Measurements from ENCODE around the gene SUFU. TPM values are rescaled to one million over a fixed set of nuclear protein-coding genes. Genes with fewer than 3 reads are reported as not detected.

Gene SUFU
- total and polyA plus RNA-seq, 2 donors (not counting 1 experiment from before 2014, with no cell fraction given), result 4.8 to 13.3 TPM

DNA sequence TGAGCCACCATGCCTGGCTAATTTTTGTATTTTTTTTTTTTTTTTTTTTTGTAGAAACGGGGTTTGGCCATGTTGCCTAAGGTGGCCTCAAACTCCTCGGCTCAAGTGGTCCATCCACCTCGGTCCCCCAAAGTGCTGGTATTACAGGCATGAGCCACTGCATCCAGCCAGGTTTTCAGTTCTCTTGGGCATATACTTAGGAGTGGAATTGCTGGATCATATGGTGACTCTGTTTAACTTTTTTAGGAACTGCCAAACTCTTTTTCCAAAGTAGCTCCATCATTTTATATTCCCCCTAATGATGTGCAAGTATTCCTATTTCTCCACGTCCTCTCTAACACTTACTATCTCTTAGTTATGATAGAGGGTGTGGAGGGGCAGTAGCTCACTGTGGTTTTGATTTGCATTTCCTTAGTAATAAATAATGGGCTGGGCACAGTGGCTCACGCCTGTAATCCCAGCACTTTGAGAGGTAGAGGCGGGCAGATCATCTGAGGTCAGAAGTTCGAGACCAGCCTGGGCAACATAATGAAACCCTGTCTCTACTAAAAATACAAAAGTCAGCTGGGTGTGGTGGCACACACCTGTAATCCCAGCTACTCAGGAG lies 41.6 kb downstream of the SUFU start:
- peaks cover 0 to 4% of the 10 kb centered on the region in 2 experiments for H3K36me3 ChIP-seq (replicated peaks in 1 of 2; ENCODE audit: control extremely low read depth in 1 of 2, control insufficient read depth in 1 of 2, extremely low read depth in 1 of 2, insufficient read depth in 2 of 2, low read length in 1 of 2)
- TF ChIP-seq EZH2 (IDR thresholded peaks at IDR 0.05; ENCODE audit: borderline replicate concordance, insufficient read depth, low read depth, low read length, poor library complexity, severe bottlenecking), result no peak
- CTCF ChIA-PET, result interaction anchor here (0.6 kb wide), 1 partner anchor 814 kb away, joined by 3 read pairs; no protein-coding TSS in a partner anchor
- no peak overlapping the region for H2AFZ ChIP-seq (ENCODE audit: insufficient read depth, low read depth, low read length, poor library complexity, severe bottlenecking)
- H3K4me3 ChIP-seq (ENCODE audit: control extremely low read depth in 1 of 5, extremely low read depth in 1 of 5, insufficient read depth in 1 of 5, low read depth in 2 of 5, low read length in 4 of 5), result no peak overlapping the region
- no peaks in the 10 kb centered on the region for H3K27me3 ChIP-seq (replicated peaks in 1 of 4; ENCODE audit: control extremely low read depth in 1 of 4, control insufficient read depth in 3 of 4, insufficient read depth in 4 of 4, low read length in 3 of 4)
- POLR2A ChIA-PET, result no interaction called here
- DNase-seq (no peak), ATAC-seq (ENCODE audit: low read depth) (no peak)
- no peaks in the 10 kb centered on the region for H3K9me3 ChIP-seq (ENCODE audit: control extremely low read depth in 1 of 3, control insufficient read depth in 2 of 3, insufficient read depth in 1 of 3, low read length in 2 of 3)
- H3K4me1 Mint-ChIP-seq, result peaks cover 7% of the 10 kb centered on the region
- no peaks in the 10 kb centered on the region for H3K4me1 ChIP-seq (ENCODE audit: control insufficient read depth in 2 of 2, insufficient read depth in 2 of 2, low read length in 2 of 2)
- no peak overlapping the region for H3K9ac ChIP-seq (ENCODE audit: low read length)
- peaks cover 6% of the 10 kb centered on the region for H4K20me1 ChIP-seq (ENCODE audit: control insufficient read depth, insufficient read depth, low read length, poor library complexity, severe bottlenecking)
- no peak overlapping the region for H3K4me3 Mint-ChIP-seq
- H3K4me2 ChIP-seq (replicated peaks; ENCODE audit: low read depth, low read length, poor library complexity, severe bottlenecking), result no peak overlapping the region
- intact Hi-C loops (cut with micrococcal nuclease), result no loop called here
- H3K9me3 Mint-ChIP-seq (ENCODE audit: insufficient read depth), result no peaks in the 10 kb centered on the region
- H3K27ac ChIP-seq (ENCODE audit: low read length in 2 of 2), result no peak overlapping the region
- H3K79me2 ChIP-seq (ENCODE audit: control insufficient read depth, insufficient read depth, low read length), result peaks cover 15% of the 10 kb centered on the region
- whole genome bisulfite sequencing (ENCODE audit: insufficient coverage), result 81% methylated on average over 3 of the region's 7 CpGs
- H3K27me3 Mint-ChIP-seq, result no peaks in the 10 kb centered on the region
- no peak overlapping the region for H3K27ac Mint-ChIP-seq

DNA sequence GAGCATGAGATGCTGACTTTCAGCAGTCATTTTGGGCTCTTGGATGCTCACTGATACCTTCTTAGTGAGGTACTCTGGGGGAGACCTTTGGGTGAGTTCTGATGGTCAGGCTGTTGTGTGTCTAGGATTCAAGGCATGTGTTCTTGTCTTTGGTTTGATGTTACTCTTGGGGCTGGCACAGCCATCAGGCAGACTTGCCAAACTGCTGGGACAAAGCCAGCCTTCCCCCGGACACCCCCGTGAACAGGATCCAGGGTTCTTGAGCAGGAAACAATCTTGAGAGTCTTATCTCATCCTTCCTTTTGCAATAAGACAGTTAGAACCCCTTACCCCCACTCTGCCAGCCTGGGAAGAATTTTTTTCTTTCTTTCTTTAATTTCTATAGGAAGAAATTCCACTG lies 42.2 kb downstream of the SUFU start:
- H2AFZ ChIP-seq (ENCODE audit: insufficient read depth, low read depth, low read length, poor library complexity, severe bottlenecking), result no peak overlapping the region
- peaks cover 7% of the 10 kb centered on the region for H3K4me1 Mint-ChIP-seq
- H3K9me3 ChIP-seq (ENCODE audit: control extremely low read depth in 1 of 3, control insufficient read depth in 2 of 3, insufficient read depth in 1 of 3, low read length in 2 of 3), result no peaks in the 10 kb centered on the region
- H3K9ac ChIP-seq (ENCODE audit: low read length), result no peak overlapping the region
- no peaks in the 10 kb centered on the region for H3K27me3 Mint-ChIP-seq
- H3K4me1 ChIP-seq (ENCODE audit: control insufficient read depth in 2 of 2, insufficient read depth in 2 of 2, low read length in 2 of 2), result no peaks in the 10 kb centered on the region
- TF ChIP-seq, protein P1, sequence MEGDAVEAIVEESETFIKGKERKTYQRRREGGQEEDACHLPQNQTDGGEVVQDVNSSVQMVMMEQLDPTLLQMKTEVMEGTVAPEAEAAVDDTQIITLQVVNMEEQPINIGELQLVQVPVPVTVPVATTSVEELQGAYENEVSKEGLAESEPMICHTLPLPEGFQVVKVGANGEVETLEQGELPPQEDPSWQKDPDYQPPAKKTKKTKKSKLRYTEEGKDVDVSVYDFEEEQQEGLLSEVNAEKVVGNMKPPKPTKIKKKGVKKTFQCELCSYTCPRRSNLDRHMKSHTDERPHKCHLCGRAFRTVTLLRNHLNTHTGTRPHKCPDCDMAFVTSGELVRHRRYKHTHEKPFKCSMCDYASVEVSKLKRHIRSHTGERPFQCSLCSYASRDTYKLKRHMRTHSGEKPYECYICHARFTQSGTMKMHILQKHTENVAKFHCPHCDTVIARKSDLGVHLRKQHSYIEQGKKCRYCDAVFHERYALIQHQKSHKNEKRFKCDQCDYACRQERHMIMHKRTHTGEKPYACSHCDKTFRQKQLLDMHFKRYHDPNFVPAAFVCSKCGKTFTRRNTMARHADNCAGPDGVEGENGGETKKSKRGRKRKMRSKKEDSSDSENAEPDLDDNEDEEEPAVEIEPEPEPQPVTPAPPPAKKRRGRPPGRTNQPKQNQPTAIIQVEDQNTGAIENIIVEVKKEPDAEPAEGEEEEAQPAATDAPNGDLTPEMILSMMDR (IDR thresholded peaks at IDR 0.05), result no peak
- no peak for TF ChIP-seq EZH2 (IDR thresholded peaks at IDR 0.05; ENCODE audit: borderline replicate concordance, insufficient read depth, low read depth, low read length, poor library complexity, severe bottlenecking)
- H3K27me3 ChIP-seq (replicated peaks in 1 of 4; ENCODE audit: control extremely low read depth in 1 of 4, control insufficient read depth in 3 of 4, insufficient read depth in 4 of 4, low read length in 3 of 4), result no peaks in the 10 kb centered on the region
- H3K79me2 ChIP-seq (ENCODE audit: control insufficient read depth, insufficient read depth, low read length), result peaks cover 15% of the 10 kb centered on the region
- H3K4me2 ChIP-seq (replicated peaks; ENCODE audit: low read depth, low read length, poor library complexity, severe bottlenecking), result no peak overlapping the region
- WGBS (ENCODE audit: insufficient coverage), result 29% methylated on average over 2 of the region's 2 CpGs
- H3K4me3 ChIP-seq (ENCODE audit: control extremely low read depth in 1 of 5, extremely low read depth in 1 of 5, insufficient read depth in 1 of 5, low read depth in 2 of 5, low read length in 4 of 5), result no peak overlapping the region
- ChIA-PET POLR2A (no interaction called here), CTCF (no interaction called here)
- H3K27ac ChIP-seq (ENCODE audit: low read length in 2 of 2), result no peak overlapping the region
- H4K20me1 ChIP-seq (ENCODE audit: control insufficient read depth, insufficient read depth, low read length, poor library complexity, severe bottlenecking), result peaks cover 6% of the 10 kb centered on the region
- no peak for ATAC-seq (ENCODE audit: low read depth)
- peaks cover 0 to 5% of the 10 kb centered on the region in 2 experiments for H3K36me3 ChIP-seq (replicated peaks in 1 of 2; ENCODE audit: control extremely low read depth in 1 of 2, control insufficient read depth in 1 of 2, extremely low read depth in 1 of 2, insufficient read depth in 2 of 2, low read length in 1 of 2)
- no peaks in the 10 kb centered on the region for H3K9me3 Mint-ChIP-seq (ENCODE audit: insufficient read depth)
- DNase-seq, result no peak
- H3K4me3 Mint-ChIP-seq, result no peak overlapping the region
- intact Hi-C loops (cut with micrococcal nuclease), result no loop called here
- no peak overlapping the region for H3K27ac Mint-ChIP-seq

Data from B cell (primary cell).